Measurements from ENCODE around the gene SGSH.

- TF ChIP-seq CTCF (IDR thresholded peaks at IDR 0.05): no peak
- no peak for TF ChIP-seq POLR2A (IDR thresholded peaks at IDR 0.05)
- TF ChIP-seq EP300 (IDR thresholded peaks at IDR 0.05): no peak
Measured at GRCh38 chr17:80248001-80248893, 28.1 kb upstream of the SGSH start.

Measured in tibial nerve (tissue), 4 donors.